Lower leg skin (tissue), 4 donors: ENCODE measurements around the gene CEND1. TPM values are rescaled to one million over a fixed set of nuclear protein-coding genes. Genes with fewer than 3 reads are reported as not detected.

Source experiments
- DNase-seq, 2 donors: peaks; one replicate each; pipeline ENCODE4 v3.0.0-alpha.2; 2019; ENCODE audit warnings: low spot score in 2 of 2
- H3K4me3 ChIP-seq: fragments of 200-600 bp; sonication (generic); 2 replicates; pipeline ENCODE4 v1.5.1; 2017; ENCODE audit warnings: mild to moderate bottlenecking, low read depth; ENCODE audit not compliant: poor library complexity, severe bottlenecking
- CTCF ChIP-seq, 3 donors: fragments of 450-650 bp; IDR thresholded peaks; one replicate each; pipeline ENCODE4 v1.5.1; 2016; ENCODE audit warnings: antibody characterized with exemption in 3 of 3, mild to moderate bottlenecking in 3 of 3, moderate library complexity in 2 of 3
- POLR2A ChIP-seq, 2 donors: fragments of 450-650 bp; IDR thresholded peaks; one replicate each; pipeline ENCODE4 v1.6.1; 2016 to 2017; ENCODE audit warnings: antibody characterized with exemption in 2 of 2, mild to moderate bottlenecking in 1 of 2, moderate library complexity in 1 of 2
- WGBS, 2 donors: methylation state at CpG; one replicate each; pipeline ENCODE4 v1.1.5; 2018; 5-methylcytosine and 5-hydroxymethylcytosine counted together
- intact Hi-C: fragments of 100-400 bp; cut with DNase I; formaldehyde crosslinking; loops from one replicate; pipeline ENCODE4 v1.15.0; 2023; ENCODE audit warnings: low total_unique reads
- total RNA-seq, 4 donors: library from RNA; depleted of rRNA; stranded (reverse); fragments of >200 nt; gene quantifications; one replicate each; pipeline ENCODE4 v1.1.0, GENCODE V29; 2016

Gene CEND1
- total RNA-seq, 4 donors from 2014 or later: not detected

GRCh38 chr11:774873-775592 is 14.9 kb downstream of the CEND1 start:
- no peak overlapping the region for H3K4me3 ChIP-seq
- TF ChIP-seq CTCF (IDR thresholded peaks at IDR 0.05) (no peak), POLR2A (IDR thresholded peaks at IDR 0.05) (no peak)
- peak in 1 of 2 donors; percentile 76 for DNase-seq
- 53 to 67% methylated on average over 13 to 20 of the region's 20 CpGs for WGBS, 2 donors
- intact Hi-C loops: no loop called here

- DNase-seq: no peak
- TF ChIP-seq CTCF (IDR thresholded peaks at IDR 0.05): no peak
- no peak for TF ChIP-seq POLR2A (IDR thresholded peaks at IDR 0.05)
- WGBS, 2 donors: 93 to 94% methylated on average over 9 of the region's 9 CpGs
- intact Hi-C loops: no loop called here
- H3K4me3 ChIP-seq: no peak overlapping the region
These were observed 16.1 kb downstream of the CEND1 start for GRCh38 chr11:773830-774229.

GRCh38 chr11:773425-773824 is 16.5 kb downstream of the CEND1 start:
- intact Hi-C loops: no loop called here
- TF ChIP-seq POLR2A (IDR thresholded peaks at IDR 0.05): no peak
- DNase-seq: peak in 1 of 2 donors; percentile 73
- WGBS, 2 donors: 86 to 100% methylated on average over 2 to 5 of the region's 5 CpGs
- H3K4me3 ChIP-seq: no peak overlapping the region

- TF ChIP-seq POLR2A (IDR thresholded peaks at IDR 0.05): no peak
- TF ChIP-seq CTCF (IDR thresholded peaks at IDR 0.05): no peak
- DNase-seq: peak in 1 of 2 donors; percentile 84
- WGBS, 2 donors: 72 to 76% methylated on average over 30 to 33 of the region's 34 CpGs
- H3K4me3 ChIP-seq: no peak overlapping the region
- intact Hi-C loops: no loop called here
These were observed 17.2 kb downstream of the CEND1 start for GRCh38 chr11:772429-773390.

GRCh38 chr11:771617-772204 is 18.2 kb downstream of the CEND1 start:
- DNase-seq: peak in 1 of 2 donors; percentile 77
- 86 to 91% methylated on average over 9 to 14 of the region's 15 CpGs for WGBS, 2 donors
- H3K4me3 ChIP-seq: no peak overlapping the region
- TF ChIP-seq CTCF (IDR thresholded peaks at IDR 0.05): no peak
- TF ChIP-seq POLR2A (IDR thresholded peaks at IDR 0.05): no peak
- intact Hi-C loops: no loop called here
